Measurements from ENCODE around the gene SLC15A1. TPM values are rescaled to one million over a fixed set of nuclear protein-coding genes. Genes with fewer than 3 reads are reported as not detected.

Gene SLC15A1
- total RNA-seq, 1 experiment from 2014 or later, result 1.9 TPM

- H3K23ac ChIP-seq (ENCODE audit: insufficient read length, low read depth, low read length), result no peak overlapping the region
- no peak overlapping the region for H3K4me3 Mint-ChIP-seq
- no peak overlapping the region for H3K9ac ChIP-seq (ENCODE audit: extremely low read depth, insufficient read length, low read length)
- no peaks in the 10 kb centered on the region for H3K79me2 ChIP-seq (ENCODE audit: insufficient read depth, low read length)
- no peak for DNase-seq
- no CpG with 5 or more reads among the region's 11 CpGs for WGBS (ENCODE audit: extremely low coverage, insufficient read length, low lambda C conversion rate)
- no peak overlapping the region for H4K8ac ChIP-seq (replicated peaks; ENCODE audit: insufficient read length, low read depth, low read length)
- H4K5ac ChIP-seq (ENCODE audit: insufficient read length, low read depth, low read length), result no peak overlapping the region
- H3K27ac ChIP-seq (ENCODE audit: insufficient read length, low read depth, low read length), result no peak overlapping the region
- no peak overlapping the region for H3K56ac ChIP-seq (ENCODE audit: insufficient read length, low read depth, low read length)
- H3K27me3 Mint-ChIP-seq (ENCODE audit: low read depth), result no peaks in the 10 kb centered on the region; the same call in 1 of the 2 replicates
- H3T11ph ChIP-seq (ENCODE audit: low read length), result no peak overlapping the region
- peaks cover 4 to 7% of the 10 kb centered on the region in 2 experiments for H3K9me3 Mint-ChIP-seq
- peaks cover 3 to 5% of the 10 kb centered on the region in 2 experiments; a peak in 2 of 4 replicates for H3K4me1 Mint-ChIP-seq
- H3K4ac ChIP-seq (ENCODE audit: low read depth, low read length), result no peak overlapping the region
- no peaks in the 10 kb centered on the region for H3K79me1 ChIP-seq (ENCODE audit: insufficient read depth, low read depth, low read length, poor library complexity, severe bottlenecking)
- H4K91ac ChIP-seq (ENCODE audit: insufficient read length, low read depth, low read length), result no peak overlapping the region
- H3K27ac Mint-ChIP-seq, result no peak overlapping the region
- H2BK12ac ChIP-seq (ENCODE audit: insufficient read length, low read depth, low read length), result no peak overlapping the region
- H2BK5ac ChIP-seq (ENCODE audit: insufficient read length, low read length), result no peak overlapping the region
- H2AK5ac ChIP-seq (ENCODE audit: insufficient read length, low read length), result no peak overlapping the region
- peaks cover 4 to 5% (median 5%) of the 10 kb centered on the region in 3 experiments; a peak in 5 of 7 replicates for H3K36me3 Mint-ChIP-seq (ENCODE audit: insufficient read depth in 1 of 3, low read depth in 3 of 3)
- no peak overlapping the region for H2BK120ac ChIP-seq (ENCODE audit: low read depth, low read length, poor library complexity, severe bottlenecking)
- no peaks in the 10 kb centered on the region for H3K4me1 ChIP-seq (ENCODE audit: insufficient read depth, low read length)
- no peak overlapping the region for H3K14ac ChIP-seq (ENCODE audit: insufficient read depth, low read length)
- H4K20me1 ChIP-seq (ENCODE audit: control insufficient read depth, insufficient read depth, insufficient read length), result no peaks in the 10 kb centered on the region
- H3K18ac ChIP-seq (ENCODE audit: insufficient read length, low read depth, low read length), result no peak overlapping the region
- no peak overlapping the region for H2BK15ac ChIP-seq (ENCODE audit: low read depth, low read length)
- no peak overlapping the region for H2BK20ac ChIP-seq (ENCODE audit: low read depth, low read length, poor library complexity, severe bottlenecking)
- no peaks in the 10 kb centered on the region for H3K9me3 ChIP-seq (ENCODE audit: control insufficient read depth, low read depth, low read length)
- H3K4me2 ChIP-seq (ENCODE audit: insufficient read depth, insufficient read length, low read length), result no peak overlapping the region
- no peaks in the 10 kb centered on the region for H3K27me3 ChIP-seq (ENCODE audit: insufficient read depth, low read length)
- no peaks in the 10 kb centered on the region for H3K23me2 ChIP-seq (ENCODE audit: insufficient read length, low read depth, low read length, poor library complexity, severe bottlenecking)
- no peak overlapping the region for H2AFZ ChIP-seq (ENCODE audit: low read length)
- TF ChIP-seq CTCF (conservative IDR thresholded peaks at IDR 0.05), result no peak
Measured at GRCh38 chr13:98664047-98664446, 88.4 kb downstream of the SLC15A1 start.

Data from H9 (cell line).